ENCODE results near the gene PAEP. TPM values are rescaled to one million over a fixed set of nuclear protein-coding genes. Genes with fewer than 3 reads are reported as not detected.
"Not testable (repeated sequence)": the region's sequence is repeated elsewhere in the genome, so short reads cannot be mapped to it uniquely, and the experiment has no call there.

Gene PAEP
- total RNA-seq: under 1 TPM in 1 of 2 donors, not detected in 1; 0.55 TPM
- polyA plus RNA-seq (ENCODE audit: insufficient read length in 2 of 2): under 1 TPM in 1 of 2 donors, not detected in 1; 0.42 TPM
- long read RNA-seq, donor 1: 0 reads
- long read RNA-seq, donor 2: 0 reads
- long read RNA-seq, donor 3: 0 reads
- long read RNA-seq, donor 4: 0 reads

DNA sequence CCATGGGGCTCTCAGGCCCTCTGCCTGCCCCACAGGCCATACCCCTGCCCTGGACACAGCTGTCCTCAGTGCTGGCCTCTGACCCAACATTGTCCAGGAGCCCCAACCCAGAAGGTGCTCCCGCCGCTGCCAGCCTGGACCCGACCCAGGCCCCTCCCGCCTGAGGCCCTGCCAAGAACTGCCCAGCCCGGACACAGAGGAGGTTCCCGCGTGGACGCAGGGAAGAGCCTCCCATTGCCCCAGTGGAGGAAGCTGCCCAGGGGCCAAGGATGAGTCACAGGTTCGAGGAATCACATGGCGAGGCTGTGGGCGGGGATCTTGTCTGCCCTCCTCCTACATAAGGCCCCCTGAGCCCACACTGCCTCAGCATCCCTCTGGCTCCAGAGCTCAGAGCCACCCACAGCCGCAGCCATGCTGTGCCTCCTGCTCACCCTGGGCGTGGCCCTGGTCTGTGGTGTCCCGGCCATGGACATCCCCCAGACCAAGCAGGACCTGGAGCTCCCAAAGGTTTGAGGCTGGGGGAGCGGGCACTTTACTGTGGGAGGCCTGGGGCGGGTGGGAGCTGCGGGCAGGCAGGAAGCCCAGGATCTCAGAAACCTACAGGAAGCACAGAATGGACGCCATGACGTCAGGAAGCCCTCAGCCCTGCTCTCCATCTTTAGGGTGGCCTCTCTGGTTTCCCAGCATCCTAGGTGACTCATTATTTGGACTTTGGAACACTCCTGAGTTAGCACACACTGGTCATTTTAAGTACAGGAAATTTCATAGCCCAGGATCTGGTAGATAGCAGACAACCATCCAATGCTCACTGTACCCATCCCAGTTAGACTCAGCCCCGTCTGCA, at the start of gene PAEP:
TSS of gene PAEP (plus strand) at position 366 of the 844 bp plus-strand sequence.
- H3K36me3 ChIP-seq (ENCODE audit: control insufficient read depth, insufficient read depth, low read length): no peaks in the 10 kb centered on the region
- H3K27me3 ChIP-seq (ENCODE audit: control insufficient read depth, insufficient read depth, low read length): no peaks in the 10 kb centered on the region
- H3K9me3 ChIP-seq (ENCODE audit: control insufficient read depth, insufficient read depth, low read length): no peaks in the 10 kb centered on the region
- no peak within 1 kb of the TSS for H3K27ac ChIP-seq (ENCODE audit: low read depth, low read length)
- H3K4me1 ChIP-seq (ENCODE audit: control insufficient read depth, insufficient read depth, low read length): no peaks in the 10 kb centered on the region
- no peak for DNase-seq (ENCODE audit: low read depth in 4 of 6, low spot score in 6 of 6)
- H3K4me3 ChIP-seq (ENCODE audit: low read depth, low read length): no peak within 1 kb of the TSS
- WGBS (ENCODE audit: insufficient coverage): 84% methylated on average over 19 of the region's 20 CpGs

DNA sequence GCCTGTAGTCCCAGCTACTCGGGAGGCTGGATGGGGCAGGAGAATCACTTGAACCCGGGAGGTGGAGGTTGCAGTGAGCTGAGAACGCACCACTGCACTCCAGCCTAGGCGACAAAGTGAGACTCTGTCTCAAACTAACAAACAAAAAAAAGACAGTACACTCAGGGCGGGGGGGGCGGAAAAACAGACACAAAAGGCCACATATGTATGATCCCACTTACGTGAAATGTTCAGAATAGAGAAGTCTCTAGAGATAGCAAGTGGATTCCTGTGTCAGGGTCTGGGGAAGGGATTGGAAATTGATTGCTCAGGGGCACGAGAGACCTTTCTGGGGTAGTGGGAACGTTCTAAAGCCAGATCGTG, 49.3 kb upstream of the PAEP start:
- WGBS (ENCODE audit: insufficient coverage): 67% methylated on average over 5 of the region's 10 CpGs
- no peaks in the 10 kb centered on the region for H3K27me3 ChIP-seq (ENCODE audit: control insufficient read depth, insufficient read depth, low read length)

DNA sequence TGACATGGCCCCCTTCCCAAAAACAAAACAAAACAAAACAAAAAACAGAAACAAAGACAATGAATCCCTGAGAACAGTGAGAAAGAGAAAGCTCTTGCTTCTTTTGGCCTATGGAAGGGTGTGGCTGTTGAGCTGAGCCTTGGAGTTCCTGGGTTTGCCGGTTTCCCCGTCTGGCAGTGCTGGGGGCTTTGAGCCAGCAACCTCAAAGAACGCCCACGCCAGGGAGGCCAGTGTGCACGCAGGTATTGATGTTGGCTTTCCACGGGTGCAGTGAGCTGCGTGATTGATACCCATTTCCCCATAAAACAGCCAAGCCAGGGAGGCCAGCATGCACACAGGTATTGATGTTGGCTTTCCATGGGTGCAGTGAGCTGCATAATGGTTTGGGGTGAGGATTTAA, 48.7 kb upstream of the PAEP start:
- DNase-seq (ENCODE audit: low read depth in 4 of 6, low spot score in 6 of 6): peak in 1 of 6 donors; percentile 3
- H3K27me3 ChIP-seq (ENCODE audit: control insufficient read depth, insufficient read depth, low read length): no peaks in the 10 kb centered on the region
- 45% methylated on average over 6 of the region's 7 CpGs for WGBS (ENCODE audit: insufficient coverage)
- no peak overlapping the region for H3K4me3 ChIP-seq (ENCODE audit: low read depth, low read length)
- H3K4me1 ChIP-seq (ENCODE audit: control insufficient read depth, insufficient read depth, low read length): no peaks in the 10 kb centered on the region
- no peaks in the 10 kb centered on the region for H3K36me3 ChIP-seq (ENCODE audit: control insufficient read depth, insufficient read depth, low read length)
- no peak overlapping the region for H3K27ac ChIP-seq (ENCODE audit: low read depth, low read length)
- no peaks in the 10 kb centered on the region for H3K9me3 ChIP-seq (ENCODE audit: control insufficient read depth, insufficient read depth, low read length)

More for the DNA sequence above, 49.3 kb upstream of the PAEP start:
- Histone ChIP-seq H3K27ac (ENCODE audit: low read depth, low read length) (no peak overlapping the region), H3K4me1 (ENCODE audit: control insufficient read depth, insufficient read depth, low read length) (no peaks in the 10 kb centered on the region), H3K36me3 (ENCODE audit: control insufficient read depth, insufficient read depth, low read length) (peaks cover 4% of the 10 kb centered on the region), H3K9me3 (ENCODE audit: control insufficient read depth, insufficient read depth, low read length) (no peaks in the 10 kb centered on the region), H3K4me3 (ENCODE audit: low read depth, low read length) (no peak overlapping the region)
- no peak for DNase-seq (ENCODE audit: low read depth in 4 of 6, low spot score in 6 of 6)

DNA sequence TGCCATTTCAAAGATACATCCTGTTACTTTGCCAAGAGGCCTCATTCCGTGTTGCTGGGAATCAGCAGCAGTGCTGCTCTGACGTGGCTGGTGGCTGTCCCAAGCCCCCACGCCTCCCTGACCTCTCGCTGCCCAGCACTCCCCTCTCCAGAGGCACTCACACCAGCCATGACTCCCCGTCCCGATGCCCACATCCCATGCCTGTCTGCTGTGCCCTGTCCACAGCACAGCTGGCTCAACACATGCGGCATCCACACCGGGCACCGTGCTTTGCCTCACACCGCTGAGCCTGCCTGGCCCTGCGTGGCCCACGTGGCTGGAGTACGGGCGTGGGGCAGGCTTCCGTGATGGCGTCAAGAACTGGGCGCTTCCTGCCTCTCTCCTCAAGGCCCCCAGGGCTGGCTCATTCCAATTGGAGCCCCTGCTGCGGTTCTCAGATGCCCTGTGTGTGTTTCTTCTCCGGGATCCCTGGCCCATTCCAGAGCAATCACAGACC, 48.2 kb upstream of the PAEP start:
- no peaks in the 10 kb centered on the region for H3K36me3 ChIP-seq (ENCODE audit: control insufficient read depth, insufficient read depth, low read length)
- H3K27me3 ChIP-seq (ENCODE audit: control insufficient read depth, insufficient read depth, low read length): no peaks in the 10 kb centered on the region
- no peak for DNase-seq (ENCODE audit: low read depth in 4 of 6, low spot score in 6 of 6)
- no peak overlapping the region for H3K4me3 ChIP-seq (ENCODE audit: low read depth, low read length)
- no peaks in the 10 kb centered on the region for H3K9me3 ChIP-seq (ENCODE audit: control insufficient read depth, insufficient read depth, low read length)
- no peak overlapping the region for H3K27ac ChIP-seq (ENCODE audit: low read depth, low read length)
- WGBS (ENCODE audit: insufficient coverage): 78% methylated on average over 19 of the region's 19 CpGs
- no peaks in the 10 kb centered on the region for H3K4me1 ChIP-seq (ENCODE audit: control insufficient read depth, insufficient read depth, low read length)

DNA sequence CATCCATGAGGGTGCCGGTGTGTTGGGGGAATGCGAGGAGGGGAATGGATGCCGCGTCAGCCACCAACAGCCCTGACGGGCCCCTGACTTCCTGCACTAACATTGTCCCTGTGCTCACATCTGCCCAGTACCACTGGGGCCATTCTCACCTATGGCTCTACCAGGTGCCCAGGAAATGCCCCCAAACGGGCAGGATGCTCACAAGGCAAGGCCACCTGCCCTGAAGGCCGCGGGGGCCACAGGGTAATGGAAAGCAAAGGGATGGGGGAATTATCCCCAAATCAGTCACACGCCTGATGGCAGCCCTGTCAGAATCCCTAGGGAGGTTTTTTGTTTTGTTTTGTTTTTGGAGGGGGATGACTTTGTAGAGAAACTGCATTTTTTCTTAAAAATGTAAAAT, 47.6 kb upstream of the PAEP start:
- WGBS (ENCODE audit: insufficient coverage): no CpG with 5 or more reads among the region's 9 CpGs
- H3K4me3 ChIP-seq (ENCODE audit: low read depth, low read length): not testable (repeated sequence)

DNA sequence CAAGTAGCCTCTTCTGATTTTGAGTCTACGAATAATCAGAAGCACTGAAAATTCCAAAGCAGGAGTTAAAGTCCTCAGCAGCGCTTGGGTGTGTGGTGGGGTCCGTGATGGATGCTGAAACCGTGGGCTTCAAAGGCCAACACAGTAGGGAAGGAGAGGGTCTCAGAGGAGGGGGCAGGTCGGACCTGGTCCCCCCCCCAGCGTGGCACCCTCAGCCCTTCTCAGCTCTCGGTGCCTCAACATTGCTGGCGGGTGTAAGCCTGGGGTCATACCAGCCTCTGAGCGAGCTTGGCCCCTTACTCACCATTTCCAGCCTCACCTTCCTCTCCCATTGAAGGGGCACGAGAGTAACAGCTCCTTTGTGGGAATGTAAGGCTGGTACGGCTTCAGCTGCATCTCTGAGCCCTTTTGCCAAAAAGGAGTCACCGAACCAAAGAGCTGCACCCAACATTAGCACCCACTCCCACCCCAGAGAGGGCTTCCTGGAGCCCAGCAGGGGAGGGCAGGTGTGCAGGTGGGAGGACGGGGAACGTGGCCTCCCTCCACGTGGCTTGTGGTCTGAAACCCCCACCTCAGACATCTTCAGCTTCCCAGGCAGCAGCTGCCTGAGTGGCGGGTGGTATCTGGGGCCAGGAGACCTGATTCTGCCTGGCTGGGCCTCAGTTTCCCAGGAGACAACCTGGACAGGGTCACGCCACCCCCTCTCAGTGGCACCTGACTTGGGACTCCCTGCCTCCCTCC, 47.0 kb upstream of the PAEP start:
- H3K36me3 ChIP-seq (ENCODE audit: control insufficient read depth, insufficient read depth, low read length): no peaks in the 10 kb centered on the region
- 92% methylated on average over 7 of the region's 17 CpGs for WGBS (ENCODE audit: insufficient coverage)
- DNase-seq (ENCODE audit: low read depth in 4 of 6, low spot score in 6 of 6): no peak
- no peaks in the 10 kb centered on the region for H3K4me1 ChIP-seq (ENCODE audit: control insufficient read depth, insufficient read depth, low read length)
- H3K9me3 ChIP-seq (ENCODE audit: control insufficient read depth, insufficient read depth, low read length): peaks cover 1% of the 10 kb centered on the region
- no peaks in the 10 kb centered on the region for H3K27me3 ChIP-seq (ENCODE audit: control insufficient read depth, insufficient read depth, low read length)
- H3K27ac ChIP-seq (ENCODE audit: low read depth, low read length): no peak overlapping the region
- no peak overlapping the region for H3K4me3 ChIP-seq (ENCODE audit: low read depth, low read length)

More for the DNA sequence above, 47.6 kb upstream of the PAEP start:
- H3K4me1 ChIP-seq (ENCODE audit: control insufficient read depth, insufficient read depth, low read length); DNase-seq (ENCODE audit: low read depth in 4 of 6, low spot score in 6 of 6); H3K36me3 ChIP-seq (ENCODE audit: control insufficient read depth, insufficient read depth, low read length); H3K9me3 ChIP-seq (ENCODE audit: control insufficient read depth, insufficient read depth, low read length); H3K27ac ChIP-seq (ENCODE audit: low read depth, low read length); H3K27me3 ChIP-seq (ENCODE audit: control insufficient read depth, insufficient read depth, low read length): not testable (repeated sequence)

DNA sequence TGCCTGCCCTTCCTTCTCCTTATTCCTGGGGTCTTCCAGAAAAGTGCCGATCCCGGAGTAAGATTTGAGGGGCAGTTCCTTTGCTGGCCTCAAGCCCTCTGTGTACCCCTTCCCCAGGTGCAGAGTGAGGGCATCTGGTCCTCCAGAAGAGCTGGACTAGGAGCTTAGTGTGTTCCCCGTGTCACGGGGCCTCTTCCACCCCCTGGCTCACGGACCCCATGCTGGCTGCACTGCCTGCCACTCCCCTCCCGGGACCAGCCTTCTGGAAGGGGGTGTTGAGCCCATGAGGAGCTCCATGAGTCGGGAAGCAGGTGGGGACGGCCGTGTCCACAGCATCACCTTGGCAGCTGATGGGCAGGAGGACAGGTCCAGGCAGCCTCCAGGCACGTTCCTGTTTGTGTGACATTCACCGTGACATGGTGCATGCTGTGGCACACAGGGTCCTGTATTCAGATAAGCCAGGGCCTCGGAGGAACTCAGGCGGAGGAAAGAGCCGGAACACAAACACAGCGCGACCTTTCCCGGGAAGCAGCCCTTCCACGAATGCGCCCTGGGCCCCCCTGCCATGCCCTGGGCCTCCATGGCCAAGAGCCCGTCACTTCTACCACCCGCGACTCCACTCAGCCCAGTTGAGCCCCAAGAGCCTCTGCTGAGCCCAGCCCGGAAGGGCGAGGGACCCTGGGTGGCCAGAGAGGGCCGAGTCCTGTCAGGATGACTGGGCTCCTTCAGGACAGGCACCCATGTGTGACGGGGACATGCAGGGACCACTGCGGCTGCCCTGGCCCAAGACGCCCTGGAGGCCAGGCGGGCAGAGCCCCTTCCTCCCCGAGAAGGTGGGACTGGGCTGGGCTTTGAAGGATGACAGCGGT, 46.2 kb upstream of the PAEP start:
- no peak for DNase-seq (ENCODE audit: low read depth in 4 of 6, low spot score in 6 of 6)
- Histone ChIP-seq H3K9me3 (ENCODE audit: control insufficient read depth, insufficient read depth, low read length) (peaks cover 1% of the 10 kb centered on the region), H3K36me3 (ENCODE audit: control insufficient read depth, insufficient read depth, low read length) (no peaks in the 10 kb centered on the region), H3K27me3 (ENCODE audit: control insufficient read depth, insufficient read depth, low read length) (no peaks in the 10 kb centered on the region), H3K27ac (ENCODE audit: low read depth, low read length) (no peak overlapping the region), H3K4me3 (ENCODE audit: low read depth, low read length) (no peak overlapping the region), H3K4me1 (ENCODE audit: control insufficient read depth, insufficient read depth, low read length) (no peaks in the 10 kb centered on the region)
- WGBS (ENCODE audit: insufficient coverage): 84% methylated on average over 30 of the region's 31 CpGs

DNA sequence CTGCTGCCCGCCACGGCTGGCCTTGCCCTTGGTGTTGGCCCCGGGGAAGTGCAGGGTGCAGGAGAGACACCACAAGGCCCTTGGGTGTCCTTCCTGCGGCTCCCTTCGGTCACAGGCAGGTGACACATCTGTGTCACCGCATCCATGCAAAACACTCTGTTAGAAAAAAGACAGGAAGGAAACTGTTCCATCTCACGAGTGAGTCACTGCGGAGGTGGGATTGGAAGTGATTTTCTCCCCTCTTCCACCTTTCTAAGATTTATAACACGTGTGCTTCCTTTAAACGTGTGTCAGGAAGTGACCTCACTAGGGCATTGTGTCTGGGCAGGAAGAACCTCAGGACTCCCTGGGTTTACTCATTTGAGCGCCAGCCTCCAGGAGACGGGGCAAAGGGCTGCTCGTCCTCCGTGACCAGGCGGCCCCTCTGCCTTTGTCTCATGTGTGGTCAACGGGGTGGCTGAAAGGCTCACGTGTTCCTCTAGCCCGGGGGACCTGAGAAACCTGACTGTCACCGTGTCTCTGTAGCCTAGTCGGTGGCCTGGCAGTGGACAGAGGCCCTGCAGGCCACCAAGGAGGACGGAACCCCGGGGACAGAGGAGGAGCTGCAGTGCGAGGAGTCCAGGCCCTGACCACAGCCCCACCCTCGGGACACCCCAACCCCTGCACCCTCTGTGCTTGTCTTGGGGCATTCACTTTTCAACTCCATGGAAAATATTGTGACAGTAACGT, 45.3 kb upstream of the PAEP start:
- no peak for DNase-seq (ENCODE audit: low read depth in 4 of 6, low spot score in 6 of 6)
- Histone ChIP-seq H3K27me3 (ENCODE audit: control insufficient read depth, insufficient read depth, low read length) (no peaks in the 10 kb centered on the region), H3K4me1 (ENCODE audit: control insufficient read depth, insufficient read depth, low read length) (no peaks in the 10 kb centered on the region), H3K36me3 (ENCODE audit: control insufficient read depth, insufficient read depth, low read length) (no peaks in the 10 kb centered on the region), H3K9me3 (ENCODE audit: control insufficient read depth, insufficient read depth, low read length) (peaks cover 1% of the 10 kb centered on the region), H3K27ac (ENCODE audit: low read depth, low read length) (no peak overlapping the region), H3K4me3 (ENCODE audit: low read depth, low read length) (no peak overlapping the region)
- WGBS (ENCODE audit: insufficient coverage): 81% methylated on average over 21 of the region's 25 CpGs
